GM19463 (cell line): ENCODE results near the gene ZNF396.
A peak's percentile ranks its signal among the peaks of the same experiment; 100 is the strongest.

ENCODE experiments used
- ATAC-seq: cut with Tn5 transposase; IDR thresholded peaks from one replicate; pipeline ENCODE4 v1.9.1; 2021; ENCODE audit warnings: mild to moderate bottlenecking, moderate library complexity; ENCODE audit not compliant: unreplicated experiment

Gene ZNF396

GRCh38 chr18:35376742-35377695 lies at the start of gene ZNF396:
Gene ZNF396, minus strand, starts transcription at chr18:35377337. Its CDS starts 3,045 bp downstream, at chr18:35374292.
- peak; percentile 92 for ATAC-seq

DNA sequence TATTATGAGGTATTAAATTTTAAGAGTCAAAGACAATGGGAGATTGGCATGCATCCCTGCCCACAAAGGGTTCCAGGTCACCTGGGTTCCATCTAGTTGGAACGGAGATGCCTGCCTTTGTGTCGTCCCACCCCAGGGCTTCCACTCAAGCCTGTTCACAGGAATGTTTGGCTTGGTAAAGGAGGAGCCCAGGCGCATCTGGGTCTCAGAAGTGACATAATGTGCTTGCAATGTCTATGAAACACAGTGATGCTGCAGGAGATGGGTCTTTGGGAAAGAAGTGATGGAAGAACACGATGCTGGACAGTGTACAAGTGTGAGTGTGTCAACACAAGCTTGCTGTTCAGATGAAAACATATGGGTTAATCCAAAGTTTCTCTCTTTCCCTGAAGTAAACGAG lies 49.6 kb upstream of the ZNF396 start:
- ATAC-seq, result no peak

GRCh38 chr18:35424356-35424755 lies 47.2 kb upstream of the ZNF396 start:
- no peak for ATAC-seq

GRCh38 chr18:35422237-35422636 lies 45.1 kb upstream of the ZNF396 start:
- no peak for ATAC-seq

DNA sequence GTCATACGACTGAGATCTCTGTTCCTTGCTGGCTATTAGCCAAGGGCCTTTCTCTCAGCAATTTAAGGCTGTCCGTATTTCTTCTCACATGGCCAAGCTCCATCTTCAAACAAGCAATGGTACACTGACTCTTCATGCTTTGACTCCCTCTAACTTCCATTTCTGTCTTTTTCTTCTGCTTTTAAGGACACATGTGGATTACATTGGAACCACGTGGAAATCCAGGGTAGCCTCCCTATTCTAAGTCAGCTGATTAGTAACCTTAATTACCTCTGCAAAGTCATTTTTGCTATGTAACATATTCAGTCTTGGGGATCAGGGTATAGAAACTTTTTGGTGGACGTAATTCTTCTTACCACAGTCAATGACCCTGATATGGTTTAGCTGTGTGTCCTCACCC lies 41.5 kb upstream of the ZNF396 start:
- ATAC-seq, result no peak

GRCh38 chr18:35417223-35417622 lies 40.1 kb upstream of the ZNF396 start:
- no peak for ATAC-seq

- ATAC-seq, result peak; percentile 51
Measured at GRCh38 chr18:35415511-35416073, 38.5 kb upstream of the ZNF396 start.

- no peak for ATAC-seq
Measured at GRCh38 chr18:35413163-35413511, 36.0 kb upstream of the ZNF396 start.

DNA sequence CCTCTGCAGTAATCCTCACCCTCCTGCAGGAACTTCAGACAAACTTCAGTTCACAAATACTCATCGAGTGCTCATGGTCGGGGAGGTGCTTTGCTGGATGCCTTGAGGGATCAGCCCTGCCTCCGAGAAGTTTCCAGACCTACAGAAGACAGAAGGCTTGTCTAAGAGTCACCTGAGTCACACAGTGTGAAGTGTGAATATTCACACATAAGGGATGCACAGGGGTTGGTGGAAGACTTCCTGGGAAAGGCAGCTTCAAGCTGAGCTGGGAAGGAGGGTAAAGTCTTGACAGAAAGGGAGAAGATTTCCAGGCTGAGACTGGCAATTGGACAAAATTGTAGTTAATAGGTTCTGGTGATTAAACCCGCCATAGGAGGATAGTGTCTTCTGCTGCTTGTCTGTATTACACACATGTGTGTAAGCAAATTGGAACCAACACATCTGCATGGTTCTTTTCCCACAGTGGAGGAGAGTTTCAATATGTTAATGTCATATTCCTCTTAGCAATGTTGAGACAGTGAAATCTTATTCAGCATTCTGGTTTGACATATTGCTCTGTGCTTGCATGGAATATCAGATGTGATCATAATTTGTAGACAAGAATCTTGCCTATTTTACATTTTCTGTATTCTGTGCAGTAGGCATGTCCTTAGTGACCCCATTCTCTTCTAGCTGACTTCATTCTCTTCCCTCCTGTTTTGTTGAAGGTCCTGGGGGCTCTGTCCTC lies 34.7 kb upstream of the ZNF396 start:
- no peak for ATAC-seq

- ATAC-seq, result peak; percentile 43
Measured at GRCh38 chr18:35410561-35410960, 33.4 kb upstream of the ZNF396 start.

DNA sequence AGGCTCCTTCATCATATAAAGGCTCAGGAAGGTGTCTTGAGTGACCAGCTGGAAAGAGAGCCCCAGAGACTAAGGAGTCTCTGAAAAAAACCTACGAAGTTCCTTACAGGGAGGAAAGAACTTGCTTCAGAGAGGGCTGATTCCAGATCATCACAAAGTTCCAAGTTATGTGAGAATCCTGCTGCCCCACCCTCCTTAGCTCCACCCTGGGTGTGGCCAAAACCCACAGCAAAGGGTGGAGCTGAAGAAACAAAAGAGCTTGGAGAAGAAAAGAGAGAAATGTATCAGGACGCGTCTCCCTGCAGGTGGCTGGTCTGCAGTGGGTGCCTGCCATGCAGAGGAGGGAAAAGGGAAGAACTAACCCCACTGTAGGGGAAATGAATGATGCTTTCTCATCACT lies 32.8 kb upstream of the ZNF396 start:
- ATAC-seq, result no peak

DNA sequence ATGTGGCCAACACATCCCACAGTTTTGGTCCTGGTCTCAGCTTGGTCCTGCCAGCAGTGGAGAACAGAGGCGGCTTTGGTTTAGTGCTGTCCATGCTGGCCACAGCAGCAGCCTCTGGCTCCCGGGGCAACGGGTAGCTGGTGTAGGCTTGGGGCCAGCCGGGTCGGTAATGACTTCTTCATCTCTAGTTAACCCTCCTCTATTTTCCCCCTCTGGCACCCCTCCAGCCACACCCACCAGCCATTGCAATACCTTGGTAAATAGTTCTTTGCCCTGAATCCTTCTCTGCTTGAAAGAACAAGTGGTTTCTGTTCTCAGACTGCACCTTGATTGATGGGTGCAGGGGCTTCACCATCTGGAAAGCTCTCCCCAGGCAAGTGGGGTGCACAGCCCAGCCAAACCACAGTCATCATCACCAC lies 31.7 kb upstream of the ZNF396 start:
- peak; percentile 46 for ATAC-seq

- ATAC-seq, result peak; percentile 45
Measured at GRCh38 chr18:35407871-35408481, 30.8 kb upstream of the ZNF396 start.

DNA sequence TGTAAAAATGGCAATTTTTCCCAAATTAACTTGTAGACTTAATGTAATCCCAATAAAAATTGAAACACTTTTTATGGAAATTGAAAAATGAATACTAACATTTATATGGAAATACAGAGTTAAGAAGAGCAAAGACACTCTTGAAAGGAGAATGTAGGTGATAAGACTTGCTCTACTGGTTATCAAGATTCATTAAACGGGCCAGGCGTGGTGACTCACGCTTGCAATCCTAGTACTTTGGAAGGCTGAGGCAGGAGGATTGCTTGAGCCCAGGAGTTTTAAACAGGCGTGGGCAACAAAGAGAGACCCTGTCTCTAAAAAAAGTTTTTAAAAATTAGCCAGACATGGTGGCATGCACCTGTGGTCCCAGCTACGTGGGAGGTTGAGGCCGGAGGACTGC lies 29.5 kb upstream of the ZNF396 start:
- no peak for ATAC-seq

GRCh38 chr18:35397976-35398375 lies 20.8 kb upstream of the ZNF396 start:
- ATAC-seq, result no peak

GRCh38 chr18:35393716-35394115 lies 16.6 kb upstream of the ZNF396 start:
- no peak for ATAC-seq

DNA sequence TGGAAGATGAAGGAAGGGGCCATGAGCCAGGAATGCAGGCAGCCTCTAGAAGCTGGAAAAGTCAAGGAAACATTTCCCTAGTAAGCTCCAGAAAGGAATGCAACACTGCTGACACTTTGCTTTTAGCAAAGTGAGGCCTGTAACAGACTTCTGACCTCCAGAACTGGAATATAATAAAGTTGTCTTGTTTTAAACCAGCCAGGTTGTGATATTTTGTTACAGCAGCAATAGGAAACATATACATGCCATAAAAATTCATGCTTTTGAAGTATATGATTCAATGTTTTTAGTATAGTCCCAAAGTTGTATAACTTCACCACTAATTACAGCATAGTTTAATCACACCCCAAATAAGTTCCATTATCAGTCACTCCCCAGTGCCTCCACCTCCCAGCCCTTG lies 15.2 kb upstream of the ZNF396 start:
- no peak for ATAC-seq

- ATAC-seq, result no peak
Measured at GRCh38 chr18:35390951-35391700, 14.0 kb upstream of the ZNF396 start.

- no peak for ATAC-seq
Measured at GRCh38 chr18:35389095-35389618, 12.0 kb upstream of the ZNF396 start.

- no peak for ATAC-seq
Measured at GRCh38 chr18:35387152-35387571, 10.0 kb upstream of the ZNF396 start.
